ENCODE results near the gene UGT1A1.
"Not testable (repeated sequence)": the region's sequence is repeated elsewhere in the genome, so short reads cannot be mapped to it uniquely, and the experiment has no call there.

Gene UGT1A1

GRCh38 chr2:233728723-233729301, 31.3 kb upstream of the UGT1A1 start, which contains the start of gene UGT1A3:
UGT1A3 (plus strand) TSS chr2:233729042; CDS start chr2:233729127, 85 bp downstream.
- no peak for TF ChIP-seq CTCF (IDR thresholded peaks at IDR 0.05; ENCODE audit: insufficient read depth, low read depth, low read length, missing control alignments)
- DNase-seq (ENCODE audit: low read depth), result no peak
- H3K4me3 ChIP-seq (ENCODE audit: low read depth, low read length), result no peak within 1 kb of the TSS

- DNase-seq (ENCODE audit: low read depth); H3K4me3 ChIP-seq (ENCODE audit: low read depth, low read length): not testable (repeated sequence)
Observed at GRCh38 chr2:233736868-233737653, 23.0 kb upstream of the UGT1A1 start.

GRCh38 chr2:233740870-233741269, 19.2 kb upstream of the UGT1A1 start:
- no peak for TF ChIP-seq CTCF (IDR thresholded peaks at IDR 0.05; ENCODE audit: insufficient read depth, low read depth, low read length, missing control alignments)
- DNase-seq (ENCODE audit: low read depth), result no peak

GRCh38 chr2:233743464-233744259, 16.4 kb upstream of the UGT1A1 start:
- DNase-seq (ENCODE audit: low read depth), result no peak
- no peak overlapping the region for H3K4me3 ChIP-seq (ENCODE audit: low read depth, low read length)
- TF ChIP-seq CTCF (IDR thresholded peaks at IDR 0.05; ENCODE audit: insufficient read depth, low read depth, low read length, missing control alignments), result no peak

More at GRCh38 chr2:233740870-233741269, 19.2 kb upstream of the UGT1A1 start:
- no peak overlapping the region for H3K4me3 ChIP-seq (ENCODE audit: low read depth, low read length)

- no peak for TF ChIP-seq CTCF (IDR thresholded peaks at IDR 0.05; ENCODE audit: insufficient read depth, low read depth, low read length, missing control alignments)
- no peak for DNase-seq (ENCODE audit: low read depth)
- no peak overlapping the region for H3K4me3 ChIP-seq (ENCODE audit: low read depth, low read length)
Observed at GRCh38 chr2:233745073-233745755, 14.9 kb upstream of the UGT1A1 start.

- not testable (repeated sequence) for H3K4me3 ChIP-seq (ENCODE audit: low read depth, low read length); DNase-seq (ENCODE audit: low read depth)
Observed at GRCh38 chr2:233745838-233746237, 14.2 kb upstream of the UGT1A1 start.

GRCh38 chr2:233746475-233747282, 13.4 kb upstream of the UGT1A1 start:
- no peak overlapping the region for H3K4me3 ChIP-seq (ENCODE audit: low read depth, low read length)
- TF ChIP-seq CTCF (IDR thresholded peaks at IDR 0.05; ENCODE audit: insufficient read depth, low read depth, low read length, missing control alignments), result no peak
- DNase-seq (ENCODE audit: low read depth), result no peak

Measured in GM12865 (cell line).